ENCODE results near the gene SERGEF.
"Not testable (repeated sequence)": the region's sequence is repeated elsewhere in the genome, so short reads cannot be mapped to it uniquely, and the experiment has no call there.

Gene SERGEF

GRCh38 chr11:18000128-18000527 is 12.7 kb downstream of the SERGEF start:
- not testable (repeated sequence) for DNase-seq

- no peak for DNase-seq
These were observed 19.9 kb downstream of the SERGEF start for GRCh38 chr11:17992916-17993315.

GRCh38 chr11:17991783-17992433 is 20.9 kb downstream of the SERGEF start:
- DNase-seq, result peak; percentile 50

- DNase-seq, result no peak
These were observed 23.5 kb downstream of the SERGEF start for GRCh38 chr11:17989306-17989705.

GRCh38 chr11:17988465-17988864 is 24.4 kb downstream of the SERGEF start:
- peak; percentile 79 for DNase-seq

- no peak for DNase-seq
These were observed 25.0 kb downstream of the SERGEF start for GRCh38 chr11:17987826-17988225.

GRCh38 chr11:17986711-17987220 is 26.1 kb downstream of the SERGEF start:
- no peak for DNase-seq

- DNase-seq, result no peak
These were observed 26.7 kb downstream of the SERGEF start for GRCh38 chr11:17986007-17986710.

GRCh38 chr11:17985517-17985916 is 27.3 kb downstream of the SERGEF start:
- peak; percentile 3 for DNase-seq

GRCh38 chr11:17983569-17983968 is 29.3 kb downstream of the SERGEF start:
- no peak for DNase-seq

- no peak for DNase-seq
These were observed 33.0 kb downstream of the SERGEF start for GRCh38 chr11:17979770-17980371.

GRCh38 chr11:17978553-17979287 is 34.1 kb downstream of the SERGEF start:
- peak; percentile 61 for DNase-seq

GRCh38 chr11:17976651-17977050 is 36.2 kb downstream of the SERGEF start:
- DNase-seq, result no peak

- DNase-seq, result no peak
These were observed 38.6 kb downstream of the SERGEF start for GRCh38 chr11:17974246-17974645.

GRCh38 chr11:17972987-17973386 is 39.9 kb downstream of the SERGEF start:
- DNase-seq, result peak; percentile 23

- DNase-seq, result no peak
These were observed 44.6 kb downstream of the SERGEF start for GRCh38 chr11:17968206-17968605.

GRCh38 chr11:17967661-17968060 is 45.2 kb downstream of the SERGEF start:
- no peak for DNase-seq

- DNase-seq, result no peak
These were observed 52.8 kb downstream of the SERGEF start for GRCh38 chr11:17960091-17960490.

- no peak for DNase-seq
These were observed 54.4 kb downstream of the SERGEF start for GRCh38 chr11:17958446-17958845.

GRCh38 chr11:17954395-17955252 is 58.2 kb downstream of the SERGEF start:
- DNase-seq, result no peak

GRCh38 chr11:17952487-17952886 is 60.4 kb downstream of the SERGEF start:
- no peak for DNase-seq

- DNase-seq, result no peak
These were observed 61.0 kb downstream of the SERGEF start for GRCh38 chr11:17951685-17952388.

All from DMS79 (cell line).